Neutrophil (primary cell): ENCODE results near the gene ANKS1B.

Experiments
- H3K27ac ChIP-seq: fragments of 200-600 bp; sonication (generic); 2 replicates; pipeline ENCODE4 v1.5.1; 2016; ENCODE audit warnings: mild to moderate bottlenecking, moderate library complexity
- H3K27me3 ChIP-seq: fragments of 200-600 bp; sonication (generic); 2 replicates; pipeline ENCODE4 v1.6.0; 2016; ENCODE audit warnings: mild to moderate bottlenecking
- H3K36me3 ChIP-seq: fragments of 200-600 bp; sonication (generic); 2 replicates; pipeline ENCODE4 v1.5.1; 2017
- H3K4me1 ChIP-seq, 2 experiments: fragments of 200-600 bp in 1 of 2; sonication (generic) in 1 of 2; 1 replicate in 1 of 2; 2 replicates in 1 of 2; pipeline versions ENCODE4 v1.5.1 to v1.6.1; 2013 to 2016; ENCODE audit warnings: low read depth in 1 of 2, low read length in 1 of 2, mild to moderate bottlenecking in 1 of 2, moderate library complexity in 1 of 2; ENCODE audit not compliant: control insufficient read depth in 1 of 2, insufficient read depth in 1 of 2
- H3K4me3 ChIP-seq, 2 experiments: fragments of 200-600 bp in 1 of 2; sonication (generic) in 1 of 2; 1 replicate in 1 of 2; 2 replicates in 1 of 2; pipeline ENCODE4 v1.5.1; 2013 to 2016; ENCODE audit warnings: low read depth in 1 of 2, low read length in 1 of 2, mild to moderate bottlenecking in 1 of 2, moderate library complexity in 1 of 2
- H3K9me3 ChIP-seq: fragments of 200-600 bp; sonication (generic); 2 replicates; pipeline ENCODE4 v1.5.1; 2016
- CTCF ChIP-seq: fragments of 200-600 bp; sonication (generic); IDR thresholded peaks from 2 replicates; pipeline ENCODE4 v1.5.1; 2016; ENCODE audit warnings: antibody characterized with exemption

ANKS1B gene

GRCh38 chr12:99367181-99367580 is 617.6 kb downstream of the ANKS1B start:
- TF ChIP-seq CTCF: no peak
- Histone ChIP-seq H3K36me3 (no peaks in the 10 kb centered on the region), H3K4me3 (no peak overlapping the region), H3K4me1 (no peaks in the 10 kb centered on the region), H3K9me3 (no peaks in the 10 kb centered on the region), H3K27ac (no peak overlapping the region), H3K27me3 (no peaks in the 10 kb centered on the region)

- H3K4me3 ChIP-seq: no peak overlapping the region
- TF ChIP-seq CTCF: no peak
Observed at GRCh38 chr12:99352269-99352668, 632.5 kb downstream of the ANKS1B start.

GRCh38 chr12:99343960-99344359 is 640.8 kb downstream of the ANKS1B start:
- no peak overlapping the region for H3K4me3 ChIP-seq
- H3K9me3 ChIP-seq: no peaks in the 10 kb centered on the region
- TF ChIP-seq CTCF: no peak
- no peaks in the 10 kb centered on the region for H3K4me1 ChIP-seq
- H3K27ac ChIP-seq: no peak overlapping the region
- H3K36me3 ChIP-seq: no peaks in the 10 kb centered on the region
- H3K27me3 ChIP-seq: no peaks in the 10 kb centered on the region

More at GRCh38 chr12:99352269-99352668, 632.5 kb downstream of the ANKS1B start:
- Histone ChIP-seq H3K9me3 (no peaks in the 10 kb centered on the region), H3K36me3 (no peaks in the 10 kb centered on the region), H3K4me1 (no peaks in the 10 kb centered on the region), H3K27me3 (no peaks in the 10 kb centered on the region), H3K27ac (no peak overlapping the region)

- no peak for TF ChIP-seq CTCF
- Histone ChIP-seq H3K36me3 (no peaks in the 10 kb centered on the region), H3K27me3 (no peaks in the 10 kb centered on the region), H3K4me3 (no peak overlapping the region), H3K27ac (no peak overlapping the region), H3K9me3 (no peaks in the 10 kb centered on the region), H3K4me1 (no peaks in the 10 kb centered on the region)
Observed at GRCh38 chr12:99339663-99340062, 645.1 kb downstream of the ANKS1B start.

- H3K4me3 ChIP-seq: no peak overlapping the region
- TF ChIP-seq CTCF: no peak
- H3K4me1 ChIP-seq: no peaks in the 10 kb centered on the region
- H3K9me3 ChIP-seq: no peaks in the 10 kb centered on the region
- no peaks in the 10 kb centered on the region for H3K27me3 ChIP-seq
- no peaks in the 10 kb centered on the region for H3K36me3 ChIP-seq
- no peak overlapping the region for H3K27ac ChIP-seq
Observed at GRCh38 chr12:99334285-99335056, 650.3 kb downstream of the ANKS1B start.
